ENCODE results near the gene NAA11.
"Not testable (repeated sequence)": the region's sequence is repeated elsewhere in the genome, so short reads cannot be mapped to it uniquely, and the experiment has no call there.

The NAA11 gene

GRCh38 chr4:79308137-79308536, 17.7 kb downstream of the NAA11 start:
- no peak for DNase-seq (ENCODE audit: low read depth)

GRCh38 chr4:79306795-79307194, 19.1 kb downstream of the NAA11 start:
- no peak for DNase-seq (ENCODE audit: low read depth)

GRCh38 chr4:79300280-79300679, 25.6 kb downstream of the NAA11 start:
- DNase-seq (ENCODE audit: low read depth) = no peak

- DNase-seq (ENCODE audit: low read depth) = no peak
Measured at GRCh38 chr4:79298484-79298883, 27.4 kb downstream of the NAA11 start.

GRCh38 chr4:79298027-79298426, 27.8 kb downstream of the NAA11 start:
- no peak for DNase-seq (ENCODE audit: low read depth)

GRCh38 chr4:79297479-79297878, 28.4 kb downstream of the NAA11 start:
- no peak for DNase-seq (ENCODE audit: low read depth)

GRCh38 chr4:79296768-79297428, 29.0 kb downstream of the NAA11 start:
- DNase-seq (ENCODE audit: low read depth) = no peak

- no peak for DNase-seq (ENCODE audit: low read depth)
Measured at GRCh38 chr4:79295086-79295485, 30.8 kb downstream of the NAA11 start.

- DNase-seq (ENCODE audit: low read depth) = no peak
Measured at GRCh38 chr4:79294064-79294463, 31.8 kb downstream of the NAA11 start.

- no peak for DNase-seq (ENCODE audit: low read depth)
Measured at GRCh38 chr4:79292008-79292407, 33.9 kb downstream of the NAA11 start.

GRCh38 chr4:79290376-79290775, 35.5 kb downstream of the NAA11 start:
- DNase-seq (ENCODE audit: low read depth) = no peak

- no peak for DNase-seq (ENCODE audit: low read depth)
Measured at GRCh38 chr4:79288185-79288584, 37.7 kb downstream of the NAA11 start.

- no peak for DNase-seq (ENCODE audit: low read depth)
Measured at GRCh38 chr4:79287718-79288117, 38.1 kb downstream of the NAA11 start.

- DNase-seq (ENCODE audit: low read depth) = no peak
Measured at GRCh38 chr4:79287076-79287475, 38.8 kb downstream of the NAA11 start.

GRCh38 chr4:79281566-79282359, 44.1 kb downstream of the NAA11 start:
- no peak for DNase-seq (ENCODE audit: low read depth)

GRCh38 chr4:79277467-79277866, 48.4 kb downstream of the NAA11 start:
- not testable (repeated sequence) for DNase-seq (ENCODE audit: low read depth)

GRCh38 chr4:79273915-79274314, 51.9 kb downstream of the NAA11 start:
- no peak for DNase-seq (ENCODE audit: low read depth)

- no peak for DNase-seq (ENCODE audit: low read depth)
Measured at GRCh38 chr4:79272761-79273160, 53.1 kb downstream of the NAA11 start.

GRCh38 chr4:79272126-79272525, 53.7 kb downstream of the NAA11 start:
- no peak for DNase-seq (ENCODE audit: low read depth)

GRCh38 chr4:79267671-79268070, 58.2 kb downstream of the NAA11 start:
- DNase-seq (ENCODE audit: low read depth) = no peak

Measured in GM04504 (cell line).